ENCODE measurements around the gene UBR1. TPM values are rescaled to one million over a fixed set of nuclear protein-coding genes. Genes with fewer than 3 reads are reported as not detected.

Gene UBR1
- total RNA-seq, 1 experiment from 2014 or later, result 22.2 TPM

DNA sequence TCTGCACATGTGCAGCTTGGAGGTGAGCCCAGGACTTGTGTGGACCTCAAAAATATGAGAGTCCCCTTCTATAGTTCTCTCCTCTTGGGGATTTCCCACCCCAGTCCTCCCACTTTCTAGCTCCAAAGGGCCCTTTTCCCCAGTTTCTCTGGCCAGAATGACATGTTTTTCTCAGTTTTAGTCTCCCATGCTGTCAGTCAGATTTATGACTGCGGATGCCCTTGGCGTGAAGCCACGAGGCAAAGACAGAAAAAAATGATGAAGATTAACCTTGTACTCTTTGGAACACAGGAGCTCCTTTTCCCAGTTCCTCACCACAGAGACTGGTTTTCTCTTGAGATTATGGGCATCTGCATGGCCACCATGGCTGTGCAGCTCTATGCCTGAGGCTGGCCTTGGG, 113.2 kb downstream of the UBR1 start:
- H4K91ac ChIP-seq (ENCODE audit: insufficient read length, low read depth, low read length), result no peak overlapping the region
- no peak overlapping the region for H3K4me3 Mint-ChIP-seq
- no peak overlapping the region for H2AFZ ChIP-seq (ENCODE audit: low read length)
- H3K27me3 ChIP-seq (ENCODE audit: insufficient read depth, low read length), result no peaks in the 10 kb centered on the region
- TF ChIP-seq, protein P1, sequence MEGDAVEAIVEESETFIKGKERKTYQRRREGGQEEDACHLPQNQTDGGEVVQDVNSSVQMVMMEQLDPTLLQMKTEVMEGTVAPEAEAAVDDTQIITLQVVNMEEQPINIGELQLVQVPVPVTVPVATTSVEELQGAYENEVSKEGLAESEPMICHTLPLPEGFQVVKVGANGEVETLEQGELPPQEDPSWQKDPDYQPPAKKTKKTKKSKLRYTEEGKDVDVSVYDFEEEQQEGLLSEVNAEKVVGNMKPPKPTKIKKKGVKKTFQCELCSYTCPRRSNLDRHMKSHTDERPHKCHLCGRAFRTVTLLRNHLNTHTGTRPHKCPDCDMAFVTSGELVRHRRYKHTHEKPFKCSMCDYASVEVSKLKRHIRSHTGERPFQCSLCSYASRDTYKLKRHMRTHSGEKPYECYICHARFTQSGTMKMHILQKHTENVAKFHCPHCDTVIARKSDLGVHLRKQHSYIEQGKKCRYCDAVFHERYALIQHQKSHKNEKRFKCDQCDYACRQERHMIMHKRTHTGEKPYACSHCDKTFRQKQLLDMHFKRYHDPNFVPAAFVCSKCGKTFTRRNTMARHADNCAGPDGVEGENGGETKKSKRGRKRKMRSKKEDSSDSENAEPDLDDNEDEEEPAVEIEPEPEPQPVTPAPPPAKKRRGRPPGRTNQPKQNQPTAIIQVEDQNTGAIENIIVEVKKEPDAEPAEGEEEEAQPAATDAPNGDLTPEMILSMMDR (conservative IDR thresholded peaks at IDR 0.05), result no peak
- peaks cover 2 to 10% of the 10 kb centered on the region in 2 experiments; a peak in 2 of 4 replicates for H3K4me1 Mint-ChIP-seq
- H3T11ph ChIP-seq (ENCODE audit: low read length), result no peak overlapping the region
- no peak overlapping the region for H3K27ac ChIP-seq (ENCODE audit: insufficient read length, low read depth, low read length)
- no peaks in the 10 kb centered on the region for H3K9me3 ChIP-seq (ENCODE audit: control insufficient read depth, low read depth, low read length)
- no peak overlapping the region for H3K56ac ChIP-seq (ENCODE audit: insufficient read length, low read depth, low read length)
- no peak overlapping the region for H2BK120ac ChIP-seq (ENCODE audit: low read depth, low read length, poor library complexity, severe bottlenecking)
- WGBS (ENCODE audit: extremely low coverage, insufficient read length, low lambda C conversion rate), result no CpG with 5 or more reads among the region's 3 CpGs
- no peak overlapping the region for H2AK5ac ChIP-seq (ENCODE audit: insufficient read length, low read length)
- H2BK5ac ChIP-seq (ENCODE audit: insufficient read length, low read length), result no peak overlapping the region
- H3K27me3 Mint-ChIP-seq (ENCODE audit: low read depth), result no peaks in the 10 kb centered on the region
- no peaks in the 10 kb centered on the region for H3K23me2 ChIP-seq (ENCODE audit: insufficient read length, low read depth, low read length, poor library complexity, severe bottlenecking)
- no peaks in the 10 kb centered on the region for H3K79me2 ChIP-seq (ENCODE audit: insufficient read depth, low read length)
- no peak overlapping the region for H3K4ac ChIP-seq (ENCODE audit: low read depth, low read length)
- no peak overlapping the region for H2BK20ac ChIP-seq (ENCODE audit: low read depth, low read length, poor library complexity, severe bottlenecking)
- peaks cover 2% of the 10 kb centered on the region; the same call in 1 of the 2 replicates for H3K4me1 ChIP-seq (ENCODE audit: insufficient read depth, low read length)
- H2BK15ac ChIP-seq (ENCODE audit: low read depth, low read length), result no peak overlapping the region
- no peak overlapping the region for H3K4me2 ChIP-seq (ENCODE audit: insufficient read depth, insufficient read length, low read length)
- no peak overlapping the region; a peak in 1 of 7 replicates for H3K27ac Mint-ChIP-seq
- H3K9me3 Mint-ChIP-seq, result no peaks in the 10 kb centered on the region
- no peak overlapping the region for H4K5ac ChIP-seq (ENCODE audit: insufficient read length, low read depth, low read length)
- no peaks in the 10 kb centered on the region for H4K20me1 ChIP-seq (ENCODE audit: control insufficient read depth, insufficient read depth, insufficient read length)
- no peak for DNase-seq
- H3K14ac ChIP-seq (ENCODE audit: insufficient read depth, low read length), result no peak overlapping the region
- H3K36me3 Mint-ChIP-seq (ENCODE audit: insufficient read depth in 1 of 3, low read depth in 3 of 3), result peaks cover 2 to 26% (median 25%) of the 10 kb centered on the region in 3 experiments; a peak in 5 of 7 replicates
- H3K79me1 ChIP-seq (ENCODE audit: insufficient read depth, low read depth, low read length, poor library complexity, severe bottlenecking), result no peaks in the 10 kb centered on the region
- no peak overlapping the region for H3K18ac ChIP-seq (ENCODE audit: insufficient read length, low read depth, low read length)
- H3K9ac ChIP-seq (ENCODE audit: extremely low read depth, insufficient read length, low read length), result no peak overlapping the region
- H4K8ac ChIP-seq (replicated peaks; ENCODE audit: insufficient read length, low read depth, low read length), result no peak overlapping the region
- no peak overlapping the region for H3K23ac ChIP-seq (ENCODE audit: insufficient read length, low read depth, low read length)
- H2BK12ac ChIP-seq (ENCODE audit: insufficient read length, low read depth, low read length), result no peak overlapping the region
